GM18498 (cell line): ENCODE measurements around the gene DCAF6.

Source experiments
- ATAC-seq: cut with Tn5 transposase; IDR thresholded peaks from one replicate; pipeline ENCODE4 v1.9.1; 2021; ENCODE audit warnings: mild to moderate bottlenecking, moderate library complexity; ENCODE audit not compliant: unreplicated experiment

The DCAF6 gene

GRCh38 chr1:167955915-167956314 is 19.4 kb downstream of the DCAF6 start:
- no peak for ATAC-seq

- ATAC-seq: no peak
These were observed 21.2 kb downstream of the DCAF6 start for GRCh38 chr1:167957710-167958109.

GRCh38 chr1:167964646-167965045 is 28.2 kb downstream of the DCAF6 start:
- ATAC-seq: no peak

GRCh38 chr1:167966050-167966449 is 29.6 kb downstream of the DCAF6 start:
- ATAC-seq: no peak

- ATAC-seq: no peak
These were observed 32.1 kb downstream of the DCAF6 start for GRCh38 chr1:167968569-167968968.

GRCh38 chr1:167973832-167974231 is 37.3 kb downstream of the DCAF6 start:
- ATAC-seq: no peak

- ATAC-seq: no peak
These were observed 38.2 kb downstream of the DCAF6 start for GRCh38 chr1:167974698-167975097.

- ATAC-seq: no peak
These were observed 40.8 kb downstream of the DCAF6 start for GRCh38 chr1:167977245-167977644.

GRCh38 chr1:167981933-167982332 is 45.5 kb downstream of the DCAF6 start:
- ATAC-seq: no peak

GRCh38 chr1:167983797-167984420 is 47.4 kb downstream of the DCAF6 start:
- ATAC-seq: no peak

- no peak for ATAC-seq
These were observed 48.5 kb downstream of the DCAF6 start for GRCh38 chr1:167984886-167985489.

GRCh38 chr1:167987174-167987573 is 50.7 kb downstream of the DCAF6 start:
- no peak for ATAC-seq

- no peak for ATAC-seq
These were observed 55.1 kb downstream of the DCAF6 start for GRCh38 chr1:167991546-167991945.

- no peak for ATAC-seq
These were observed 57.2 kb downstream of the DCAF6 start for GRCh38 chr1:167993720-167994119.

- no peak for ATAC-seq
These were observed 58.1 kb downstream of the DCAF6 start for GRCh38 chr1:167994560-167994959.

GRCh38 chr1:167995038-167995437 is 58.6 kb downstream of the DCAF6 start:
- no peak for ATAC-seq

- ATAC-seq: no peak
These were observed 59.8 kb downstream of the DCAF6 start for GRCh38 chr1:167996266-167996665.

- no peak for ATAC-seq
These were observed 60.6 kb downstream of the DCAF6 start for GRCh38 chr1:167997037-167997575.

- ATAC-seq: no peak
These were observed 63.4 kb downstream of the DCAF6 start for GRCh38 chr1:167999877-168000276.

GRCh38 chr1:168000656-168001055 is 64.2 kb downstream of the DCAF6 start:
- ATAC-seq: no peak

- ATAC-seq: no peak
These were observed 64.7 kb downstream of the DCAF6 start for GRCh38 chr1:168001213-168001612.

GRCh38 chr1:168004531-168004930 is 68.0 kb downstream of the DCAF6 start:
- no peak for ATAC-seq

- no peak for ATAC-seq
These were observed 69.0 kb downstream of the DCAF6 start for GRCh38 chr1:168005529-168005928.
